Measurements from ENCODE around the gene DSCAM. TPM values are rescaled to one million over a fixed set of nuclear protein-coding genes. Genes with fewer than 3 reads are reported as not detected.

The DSCAM gene
- polyA plus RNA-seq, 1 experiment: 0.10 TPM

- Histone ChIP-seq H3K27me3 (ENCODE audit: control insufficient read depth, insufficient read depth, low read length) (no peaks in the 10 kb centered on the region), H3K4me3 (ENCODE audit: low read depth, low read length) (no peak overlapping the region), H3K36me3 (ENCODE audit: control insufficient read depth, insufficient read depth, low read length) (no peaks in the 10 kb centered on the region)
- no peak for DNase-seq (ENCODE audit: low read depth)
- ChIA-PET POLR2A (no interaction called here), CTCF (no interaction called here)
- TF ChIP-seq CTCF (IDR thresholded peaks at IDR 0.05; ENCODE audit: insufficient read depth, low read depth, low read length): no peak
These were observed 707.3 kb downstream of the DSCAM start for GRCh38 chr21:40139636-40140035.

GRCh38 chr21:40136571-40136970, 710.4 kb downstream of the DSCAM start:
- ChIA-PET CTCF (interaction anchor here (0.8 kb wide), 1 partner anchor 735 kb away, joined by 3 read pairs; no protein-coding TSS in a partner anchor), POLR2A (no interaction called here)
- no peak for TF ChIP-seq CTCF (IDR thresholded peaks at IDR 0.05; ENCODE audit: insufficient read depth, low read depth, low read length)
- no peaks in the 10 kb centered on the region for H3K27me3 ChIP-seq (ENCODE audit: control insufficient read depth, insufficient read depth, low read length)
- no peak overlapping the region for H3K4me3 ChIP-seq (ENCODE audit: low read depth, low read length)
- DNase-seq (ENCODE audit: low read depth): no peak
- H3K36me3 ChIP-seq (ENCODE audit: control insufficient read depth, insufficient read depth, low read length): no peaks in the 10 kb centered on the region

GRCh38 chr21:40134731-40135492, 712.0 kb downstream of the DSCAM start:
- Histone ChIP-seq H3K4me3 (ENCODE audit: low read depth, low read length) (no peak overlapping the region), H3K27me3 (ENCODE audit: control insufficient read depth, insufficient read depth, low read length) (no peaks in the 10 kb centered on the region), H3K36me3 (ENCODE audit: control insufficient read depth, insufficient read depth, low read length) (no peaks in the 10 kb centered on the region)
- DNase-seq (ENCODE audit: low read depth): no peak
- CTCF ChIA-PET: no interaction called here
- TF ChIP-seq CTCF (IDR thresholded peaks at IDR 0.05; ENCODE audit: insufficient read depth, low read depth, low read length): no peak
- POLR2A ChIA-PET: no interaction called here

GRCh38 chr21:40130476-40130875, 716.5 kb downstream of the DSCAM start:
- TF ChIP-seq CTCF (IDR thresholded peaks at IDR 0.05; ENCODE audit: insufficient read depth, low read depth, low read length): no peak
- no peak for DNase-seq (ENCODE audit: low read depth)
- no peaks in the 10 kb centered on the region for H3K27me3 ChIP-seq (ENCODE audit: control insufficient read depth, insufficient read depth, low read length)
- CTCF ChIA-PET: no interaction called here
- POLR2A ChIA-PET: no interaction called here
- no peaks in the 10 kb centered on the region for H3K36me3 ChIP-seq (ENCODE audit: control insufficient read depth, insufficient read depth, low read length)
- no peak overlapping the region for H3K4me3 ChIP-seq (ENCODE audit: low read depth, low read length)

- no peak for TF ChIP-seq CTCF (IDR thresholded peaks at IDR 0.05; ENCODE audit: insufficient read depth, low read depth, low read length)
- no peak for DNase-seq (ENCODE audit: low read depth)
- Histone ChIP-seq H3K4me3 (ENCODE audit: low read depth, low read length) (no peak overlapping the region), H3K27me3 (ENCODE audit: control insufficient read depth, insufficient read depth, low read length) (no peaks in the 10 kb centered on the region), H3K36me3 (ENCODE audit: control insufficient read depth, insufficient read depth, low read length) (no peaks in the 10 kb centered on the region)
- ChIA-PET CTCF (no interaction called here), POLR2A (no interaction called here)
These were observed 717.1 kb downstream of the DSCAM start for GRCh38 chr21:40129809-40130208.
